ENCODE results near the gene MTFR1L.

GRCh38 chr1:25813734-25814471, 5.9 kb upstream of the MTFR1L start:
- TF ChIP-seq GATA3 (IDR thresholded peaks at IDR 0.05; ENCODE audit: low read depth, low read length) (no peak), GATA2 (IDR thresholded peaks at IDR 0.05; ENCODE audit: low read depth, low read length) (no peak)

Measured in SH-SY5Y (cell line).